ENCODE results near the gene CCDC92. TPM values are rescaled to one million over a fixed set of nuclear protein-coding genes. Genes with fewer than 3 reads are reported as not detected.

The CCDC92 gene
- total RNA-seq, 2 experiments from 2014 or later, result 20.3 to 20.5 TPM

GRCh38 chr12:123982269-123982668, 9.6 kb upstream of the CCDC92 start:
- DNase-seq, result no peak
- H3K36me3 Mint-ChIP-seq (ENCODE audit: low read depth), result peaks cover 10% of the 10 kb centered on the region
- H3K4me1 Mint-ChIP-seq, result peaks cover 6% of the 10 kb centered on the region
- H3K27ac Mint-ChIP-seq, result no peak overlapping the region
- no peaks in the 10 kb centered on the region for H3K9me3 Mint-ChIP-seq
- H3K27me3 Mint-ChIP-seq, result no peaks in the 10 kb centered on the region
- CTCF ChIA-PET, result interaction anchor here (7.0 kb wide), 1 partner anchor 78 kb away, joined by 59 read pairs; no protein-coding TSS in a partner anchor
- no peak overlapping the region for H3K4me3 Mint-ChIP-seq
- POLR2A ChIA-PET, result interaction anchor here (1.3 kb wide), 1 partner anchor 44 kb away, joined by 3 read pairs; no protein-coding TSS in a partner anchor

DNA sequence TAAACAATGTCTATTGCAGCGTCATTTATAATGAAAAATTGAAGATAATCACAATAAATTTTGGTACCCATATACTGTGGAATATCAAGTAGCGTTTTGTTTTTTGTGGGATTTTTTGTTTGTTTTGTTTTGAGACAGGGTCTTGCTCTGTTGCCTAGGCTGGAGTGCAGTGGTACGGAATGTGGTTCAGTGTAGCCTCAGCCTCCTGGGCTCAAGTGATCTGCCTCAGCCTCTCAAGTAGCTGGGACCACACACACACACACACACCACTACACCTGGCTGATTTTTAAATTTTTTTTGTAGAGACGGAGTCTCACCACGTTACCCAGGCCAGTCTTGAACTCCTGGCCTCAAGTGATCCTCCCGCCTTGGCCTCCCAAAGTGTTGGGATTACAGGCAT, 6.9 kb upstream of the CCDC92 start:
- Mint-ChIP-seq H3K36me3 (ENCODE audit: low read depth) (peaks cover 26% of the 10 kb centered on the region), H3K4me3 (no peak overlapping the region), H3K4me1 (peaks cover 18% of the 10 kb centered on the region), H3K27me3 (no peaks in the 10 kb centered on the region), H3K27ac (no peak overlapping the region), H3K9me3 (no peaks in the 10 kb centered on the region)
- POLR2A ChIA-PET, result no interaction called here
- CTCF ChIA-PET, result no interaction called here
- DNase-seq, result no peak

- ChIA-PET POLR2A (interaction anchor here (1.2 kb wide), 1 partner anchor 12 kb away, joined by 3 read pairs; no protein-coding TSS in a partner anchor), CTCF (interaction anchor here (0.6 to 1.1 kb wide), 2 partner anchors 9 to 136 kb away, joined by 3 to 4 read pairs; no protein-coding TSS in a partner anchor)
- no peaks in the 10 kb centered on the region for H3K27me3 Mint-ChIP-seq
- no peak for DNase-seq
- H3K27ac Mint-ChIP-seq, result no peak overlapping the region
- H3K4me1 Mint-ChIP-seq, result peaks cover 26% of the 10 kb centered on the region
- peaks cover 32% of the 10 kb centered on the region for H3K36me3 Mint-ChIP-seq (ENCODE audit: low read depth)
- no peak overlapping the region for H3K4me3 Mint-ChIP-seq
- no peaks in the 10 kb centered on the region for H3K9me3 Mint-ChIP-seq
These were observed 3.7 kb upstream of the CCDC92 start for GRCh38 chr12:123976227-123976826.

GRCh38 chr12:123973552-123974341, 1.1 kb upstream of the CCDC92 start:
- CTCF ChIA-PET, result no interaction called here

GRCh38 chr12:123971770-123972456, 718 bp downstream of the CCDC92 start:
- no peaks in the 10 kb centered on the region for H3K9me3 Mint-ChIP-seq
- peaks cover 20% of the 10 kb centered on the region for H3K36me3 Mint-ChIP-seq (ENCODE audit: low read depth)
- H3K27ac Mint-ChIP-seq, result peak overlapping the region; percentile 52
- peak; percentile 37 for DNase-seq
- peaks cover 38% of the 10 kb centered on the region for H3K4me1 Mint-ChIP-seq
- CTCF ChIA-PET, result interaction anchor here (0.8 to 1.3 kb wide), 3 partner anchors 12 to 35 kb away, joined by 3 to 5 read pairs (median 4); no protein-coding TSS in a partner anchor
- POLR2A ChIA-PET, result interaction anchor here (1.0 to 2.1 kb wide), 3 partner anchors 33 to 388 kb away, joined by 3 to 19 read pairs (median 4); partner anchors contain the start of gene TMED2
- H3K27me3 Mint-ChIP-seq, result no peaks in the 10 kb centered on the region
- peak overlapping the region; percentile 77 for H3K4me3 Mint-ChIP-seq

More at GRCh38 chr12:123973552-123974341, 1.1 kb upstream of the CCDC92 start:
- Mint-ChIP-seq H3K9me3 (no peaks in the 10 kb centered on the region), H3K4me3 (peak overlapping the region; percentile 91), H3K27me3 (no peaks in the 10 kb centered on the region), H3K4me1 (peaks cover 38% of the 10 kb centered on the region), H3K36me3 (ENCODE audit: low read depth) (peaks cover 25% of the 10 kb centered on the region), H3K27ac (peak overlapping the region; percentile 58)
- POLR2A ChIA-PET, result interaction anchor here (1.0 kb wide), 1 partner anchor 13 kb away, joined by 5 read pairs; no protein-coding TSS in a partner anchor
- peak; percentile 29 for DNase-seq

DNA sequence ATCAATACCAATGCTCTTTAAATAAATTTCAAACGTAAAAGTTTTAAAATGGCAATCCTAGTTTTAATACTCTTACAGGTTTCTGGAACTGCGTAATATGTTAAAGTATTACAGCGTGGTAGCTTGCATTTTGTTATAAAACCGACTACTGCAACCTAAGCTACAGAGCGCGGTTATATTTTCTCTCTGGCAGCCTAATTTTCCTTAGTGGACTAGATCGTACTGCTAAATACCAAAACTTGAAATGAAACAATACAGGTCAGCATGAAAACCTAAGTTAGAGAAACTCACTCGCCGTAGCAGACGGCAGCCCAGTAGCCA, 1.2 kb downstream of the CCDC92 start:
- H3K9me3 Mint-ChIP-seq, result no peaks in the 10 kb centered on the region
- CTCF ChIA-PET, result interaction anchor here (0.8 to 1.3 kb wide), 3 partner anchors 12 to 34 kb away, joined by 3 to 5 read pairs (median 4); no protein-coding TSS in a partner anchor
- peaks cover 17% of the 10 kb centered on the region for H3K36me3 Mint-ChIP-seq (ENCODE audit: low read depth)
- POLR2A ChIA-PET, result interaction anchor here (1.1 to 2.1 kb wide), 2 partner anchors 33 to 38 kb away, joined by 4 to 19 read pairs; no protein-coding TSS in a partner anchor
- H3K4me1 Mint-ChIP-seq, result peaks cover 38% of the 10 kb centered on the region
- DNase-seq, result no peak
- H3K27me3 Mint-ChIP-seq, result no peaks in the 10 kb centered on the region
- H3K27ac Mint-ChIP-seq, result peak overlapping the region; percentile 52
- peak overlapping the region; percentile 77 for H3K4me3 Mint-ChIP-seq

- Mint-ChIP-seq H3K9me3 (no peaks in the 10 kb centered on the region), H3K27ac (no peak overlapping the region), H3K36me3 (ENCODE audit: low read depth) (no peaks in the 10 kb centered on the region), H3K27me3 (no peaks in the 10 kb centered on the region), H3K4me3 (no peak overlapping the region), H3K4me1 (peaks cover 19% of the 10 kb centered on the region)
- DNase-seq, result no peak
- POLR2A ChIA-PET, result no interaction called here
- CTCF ChIA-PET, result no interaction called here
These were observed 5.5 kb downstream of the CCDC92 start for GRCh38 chr12:123967121-123967586.

- DNase-seq, result no peak
- Mint-ChIP-seq H3K27ac (no peak overlapping the region), H3K4me3 (no peak overlapping the region), H3K36me3 (ENCODE audit: low read depth) (no peaks in the 10 kb centered on the region), H3K4me1 (peaks cover 18% of the 10 kb centered on the region), H3K9me3 (no peaks in the 10 kb centered on the region), H3K27me3 (no peaks in the 10 kb centered on the region)
- ChIA-PET POLR2A (no interaction called here), CTCF (no interaction called here)
These were observed 6.0 kb downstream of the CCDC92 start for GRCh38 chr12:123966596-123966995.

DNA sequence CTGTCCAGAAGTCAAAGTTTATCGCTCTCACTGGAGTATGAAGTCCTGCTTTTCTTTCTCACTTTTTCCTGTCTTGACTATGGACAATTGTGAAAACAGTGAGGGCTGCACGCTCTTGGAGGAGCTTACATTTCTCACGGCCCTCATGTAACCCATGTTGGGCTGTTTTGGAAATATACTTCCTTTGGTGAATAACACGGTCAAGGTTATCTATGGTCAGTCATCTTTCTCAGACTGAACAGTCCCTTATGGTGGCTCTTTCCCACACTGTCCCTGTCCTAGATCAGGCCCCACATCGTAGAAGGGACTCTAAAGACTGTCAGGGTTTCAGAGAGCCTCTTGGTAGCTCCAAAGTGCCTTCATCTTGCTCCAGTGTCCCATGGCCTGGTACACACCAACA, 7.2 kb downstream of the CCDC92 start:
- CTCF ChIA-PET, result no interaction called here
- no peak overlapping the region for H3K4me3 Mint-ChIP-seq
- H3K27ac Mint-ChIP-seq, result no peak overlapping the region
- DNase-seq, result no peak
- H3K36me3 Mint-ChIP-seq (ENCODE audit: low read depth), result no peaks in the 10 kb centered on the region
- H3K27me3 Mint-ChIP-seq, result no peaks in the 10 kb centered on the region
- H3K9me3 Mint-ChIP-seq, result no peaks in the 10 kb centered on the region
- peaks cover 9% of the 10 kb centered on the region for H3K4me1 Mint-ChIP-seq
- POLR2A ChIA-PET, result no interaction called here

- H3K36me3 Mint-ChIP-seq (ENCODE audit: low read depth), result no peaks in the 10 kb centered on the region
- H3K4me1 Mint-ChIP-seq, result no peaks in the 10 kb centered on the region
- ChIA-PET CTCF (interaction anchor here (0.9 kb wide), 1 partner anchor 58 kb away, joined by 4 read pairs; no protein-coding TSS in a partner anchor), POLR2A (no interaction called here)
- H3K4me3 Mint-ChIP-seq, result no peak overlapping the region
- no peaks in the 10 kb centered on the region for H3K9me3 Mint-ChIP-seq
- no peak overlapping the region for H3K27ac Mint-ChIP-seq
- no peaks in the 10 kb centered on the region for H3K27me3 Mint-ChIP-seq
- no peak for DNase-seq
These were observed 8.8 kb downstream of the CCDC92 start for GRCh38 chr12:123963821-123964220.

- H3K4me3 Mint-ChIP-seq, result no peak overlapping the region
- no peak overlapping the region for H3K27ac Mint-ChIP-seq
- no peaks in the 10 kb centered on the region for H3K9me3 Mint-ChIP-seq
- ChIA-PET POLR2A (interaction anchor here (0.6 kb wide), 2 partner anchors 29 to 201 kb away, joined by 3 to 5 read pairs; partner anchors contain the start of gene DNAH10), CTCF (interaction anchor here (1.5 to 2.6 kb wide), 2 partner anchors 42 to 57 kb away, joined by 3 to 9 read pairs; no protein-coding TSS in a partner anchor)
- no peaks in the 10 kb centered on the region for H3K36me3 Mint-ChIP-seq (ENCODE audit: low read depth)
- no peak for DNase-seq
- no peaks in the 10 kb centered on the region for H3K27me3 Mint-ChIP-seq
- H3K4me1 Mint-ChIP-seq, result no peaks in the 10 kb centered on the region
These were observed 10.1 kb downstream of the CCDC92 start for GRCh38 chr12:123962513-123962912.

DNA sequence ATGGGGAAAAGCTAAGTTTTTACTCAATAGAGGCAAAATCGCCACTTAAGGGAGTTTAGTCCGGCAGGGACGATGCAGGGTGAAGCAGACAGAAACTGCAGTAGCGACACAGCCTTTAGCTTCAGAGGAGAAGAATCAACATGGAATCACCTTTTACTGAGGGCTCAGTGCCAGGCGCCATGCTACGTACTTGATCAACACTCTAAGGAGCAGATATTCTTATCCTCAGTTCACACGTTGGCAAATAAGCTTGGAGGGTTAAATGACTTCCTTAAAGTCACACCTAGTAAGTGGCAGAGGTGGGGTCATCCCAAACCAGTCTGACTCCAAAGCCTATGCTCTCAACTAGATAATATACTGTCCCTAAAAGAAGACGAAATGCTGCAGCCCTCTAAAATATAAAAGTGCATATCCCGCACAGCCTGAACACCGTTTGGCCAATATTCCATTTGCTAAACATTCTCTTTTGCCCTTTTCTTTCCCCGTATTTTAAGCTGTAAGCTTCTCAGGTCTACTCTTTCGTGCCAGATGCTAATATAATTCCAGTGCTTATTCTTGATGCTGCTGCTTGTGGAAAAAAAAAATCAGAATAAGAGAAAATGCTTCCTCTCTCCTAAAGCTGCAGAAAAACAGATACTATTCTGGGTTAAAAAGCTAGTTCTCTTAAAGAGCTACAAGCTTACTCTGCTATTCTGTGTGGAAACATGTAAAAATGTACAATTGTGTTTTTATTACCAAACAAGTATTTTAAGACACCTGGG, 10.9 kb downstream of the CCDC92 start:
- DNase-seq, result no peak
- H3K9me3 Mint-ChIP-seq, result no peaks in the 10 kb centered on the region
- H3K4me3 Mint-ChIP-seq, result no peak overlapping the region
- no peaks in the 10 kb centered on the region for H3K27me3 Mint-ChIP-seq
- ChIA-PET POLR2A (interaction anchor here (0.6 kb wide), 2 partner anchors 28 to 200 kb away, joined by 3 to 5 read pairs; partner anchors contain the start of gene DNAH10), CTCF (interaction anchor here (1.5 to 2.6 kb wide), 2 partner anchors 43 to 56 kb away, joined by 3 to 9 read pairs; no protein-coding TSS in a partner anchor)
- H3K4me1 Mint-ChIP-seq, result no peaks in the 10 kb centered on the region
- H3K27ac Mint-ChIP-seq, result no peak overlapping the region
- no peaks in the 10 kb centered on the region for H3K36me3 Mint-ChIP-seq (ENCODE audit: low read depth)
